ENCODE data around the gene EXOSC2. TPM values are rescaled to one million over a fixed set of nuclear protein-coding genes. Genes with fewer than 3 reads are reported as not detected.

The EXOSC2 gene
- total and polyA plus RNA-seq, 2 of the 13 experiments (the other 11 are each of a cell fraction or from before 2014, with no cell fraction given): 27.5 to 63.8 TPM

GRCh38 chr9:130689937-130690700, 3.5 kb upstream of the EXOSC2 start (continued):
- TF ChIP-seq BCL6 (CRISPR knock-in tag; IDR thresholded peaks at IDR 0.05) (no peak), POLR2A (IDR thresholded peaks at IDR 0.05; ENCODE audit: insufficient read depth in 1 of 2, low read depth in 2 of 2, low read length in 2 of 2) (peak; percentile 63 to 93; a peak in 3 of 4 replicates), ZNF709 (CRISPR knock-in tag; IDR thresholded peaks at IDR 0.05) (no peak), AKAP8 (CRISPR knock-in tag; IDR thresholded peaks at IDR 0.05) (no peak), RFX1 (IDR thresholded peaks at IDR 0.05) (no peak), HMG20B (CRISPR knock-in tag; conservative IDR thresholded peaks at IDR 0.05) (no peak), TBX2 (CRISPR knock-in tag; IDR thresholded peaks at IDR 0.05; ENCODE audit: borderline replicate concordance) (no peak), REXO4 (CRISPR knock-in tag; IDR thresholded peaks at IDR 0.05; ENCODE audit: borderline replicate concordance) (no peak), ZNF646 (CRISPR knock-in tag; IDR thresholded peaks at IDR 0.05) (no peak), XRCC5 (optimal IDR thresholded peaks at IDR 0.05; ENCODE audit: low read length) (no peak), ZZZ3 (CRISPR knock-in tag; IDR thresholded peaks at IDR 0.05; ENCODE audit: borderline replicate concordance) (no peak), ATF1 (CRISPR knock-in tag; IDR thresholded peaks at IDR 0.05) (peak; percentile 56; the same call in 1 of the 2 replicates), IRF1 (CRISPR knock-in tag; IDR thresholded peaks at IDR 0.05; ENCODE audit: low read depth) (no peak)
- TF ChIP-seq, protein P1, sequence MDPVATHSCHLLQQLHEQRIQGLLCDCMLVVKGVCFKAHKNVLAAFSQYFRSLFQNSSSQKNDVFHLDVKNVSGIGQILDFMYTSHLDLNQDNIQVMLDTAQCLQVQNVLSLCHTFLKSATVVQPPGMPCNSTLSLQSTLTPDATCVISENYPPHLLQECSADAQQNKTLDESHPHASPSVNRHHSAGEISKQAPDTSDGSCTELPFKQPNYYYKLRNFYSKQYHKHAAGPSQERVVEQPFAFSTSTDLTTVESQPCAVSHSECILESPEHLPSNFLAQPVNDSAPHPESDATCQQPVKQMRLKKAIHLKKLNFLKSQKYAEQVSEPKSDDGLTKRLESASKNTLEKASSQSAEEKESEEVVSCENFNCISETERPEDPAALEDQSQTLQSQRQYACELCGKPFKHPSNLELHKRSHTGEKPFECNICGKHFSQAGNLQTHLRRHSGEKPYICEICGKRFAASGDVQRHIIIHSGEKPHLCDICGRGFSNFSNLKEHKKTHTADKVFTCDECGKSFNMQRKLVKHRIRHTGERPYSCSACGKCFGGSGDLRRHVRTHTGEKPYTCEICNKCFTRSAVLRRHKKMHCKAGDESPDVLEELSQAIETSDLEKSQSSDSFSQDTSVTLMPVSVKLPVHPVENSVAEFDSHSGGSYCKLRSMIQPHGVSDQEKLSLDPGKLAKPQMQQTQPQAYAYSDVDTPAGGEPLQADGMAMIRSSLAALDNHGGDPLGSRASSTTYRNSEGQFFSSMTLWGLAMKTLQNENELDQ (CRISPR knock-in tag; IDR thresholded peaks at IDR 0.05; ENCODE audit: borderline replicate concordance): no peak
